HepG2 (cell line): ENCODE measurements around the gene KHNYN. TPM values are rescaled to one million over a fixed set of nuclear protein-coding genes. Genes with fewer than 3 reads are reported as not detected.

Source experiments
- ATAC-seq: fragments of 200-7000 bp; cut with Tn5 transposase; 3 replicates; pipeline ENCODE4 v1.9.1; 2020; ENCODE audit warnings: mild to moderate bottlenecking, moderate library complexity
- BruUV-seq: library from RNA; stranded (reverse); fragments of 400-500 nt; replicated peaks from 2 replicates; lab custom pipeline; 2021; lab: Mats Ljungman, UMichigan
- CTCF ChIA-PET: fragments of 300-600 bp; formaldehyde crosslinking; extraction: SDS; loops from one replicate; lab custom pipeline; 2021; ENCODE audit warnings: low total read pairs, inconsistent platforms, low intra/inter-chr PET ratio; lab: Yijun Ruan, JAX
- POLR2A ChIA-PET: fragments of 350-600 bp; sonication (Branson Sonifier 250); formaldehyde crosslinking; loops from one replicate; lab custom pipeline; 2020; ENCODE audit warnings: antibody characterized with exemption, inconsistent platforms; lab: Yijun Ruan, JAX
- DNase-seq: peaks from one replicate; pipeline ENCODE4 v3.0.0-alpha.2; 2015; ENCODE audit warnings: low spot score
- FAIRE-seq: peaks from 3 replicates; lab custom pipeline; 2011; peaks lifted over from hg19 to GRCh38; lab: Jason Lieb, UNC
- H2AFZ ChIP-seq: one replicate; pipeline ENCODE4 v1.6.1; 2011; ENCODE audit warnings: low read length, inconsistent platforms
- H3K27ac ChIP-seq: fragments of 300-600 bp; 3 replicates; pipeline ENCODE4 v1.8.0; 2011; ENCODE audit warnings: mixed run types, mild to moderate bottlenecking, mixed read lengths, low read length, inconsistent platforms; ENCODE audit not compliant: insufficient read depth; ENCODE audit errors: extremely low read length
- H3K27me3 ChIP-seq, 2 experiments: fragments of 200-600 bp in 1 of 2; 2 replicates in 1 of 2; 3 replicates in 1 of 2; pipeline versions ENCODE4 v1.6.0 to v1.8.0; 2011; ENCODE audit warnings: low read length in 2 of 2, mild to moderate bottlenecking in 2 of 2, moderate library complexity in 2 of 2, inconsistent platforms in 1 of 2; ENCODE audit not compliant: insufficient read depth in 2 of 2, control insufficient read depth in 1 of 2
- H3K36me3 ChIP-seq, 2 experiments: fragments of 200-600 bp in 1 of 2; replicated peaks in 1 of 2; 2 replicates in 1 of 2; 3 replicates in 1 of 2; pipeline versions ENCODE4 v1.5.1 to v1.8.0; 2011; ENCODE audit warnings: low read length in 2 of 2, inconsistent platforms in 1 of 2; ENCODE audit not compliant: insufficient read depth in 2 of 2, control insufficient read depth in 1 of 2
- H3K4me1 ChIP-seq: 2 replicates; pipeline ENCODE4 v1.5.1; 2012; ENCODE audit warnings: low read length, inconsistent platforms; ENCODE audit not compliant: insufficient read depth
- H3K4me2 ChIP-seq: 2 replicates; pipeline ENCODE4 v1.6.0; 2011; ENCODE audit warnings: low read depth, low read length, inconsistent platforms
- H3K4me3 ChIP-seq, 3 experiments: fragments of 200-600 bp in 1 of 3; sonication (generic), shearing (Covaris generic) in 1 of 3; replicated peaks in 1 of 3; 2 replicates each; pipeline ENCODE4 v1.5.1; 2011 to 2016; ENCODE audit warnings: low read length in 3 of 3, inconsistent platforms in 2 of 3, low read depth in 2 of 3, mild to moderate bottlenecking in 2 of 3, control low read depth in 1 of 3, mixed read lengths in 1 of 3; ENCODE audit not compliant: insufficient read depth in 1 of 3
- H3K79me2 ChIP-seq: one replicate; pipeline ENCODE4 v1.6.1; 2011; ENCODE audit warnings: low read length, inconsistent platforms; ENCODE audit not compliant: insufficient read depth
- H3K9ac ChIP-seq: 2 replicates; pipeline ENCODE4 v1.6.0; 2011; ENCODE audit warnings: mild to moderate bottlenecking, low read depth, low read length, inconsistent platforms; ENCODE audit not compliant: insufficient read depth
- H3K9me3 ChIP-seq: 2 replicates; pipeline ENCODE4 v1.5.1; 2012; ENCODE audit warnings: mild to moderate bottlenecking, low read length
- H4K20me1 ChIP-seq: 2 replicates; pipeline ENCODE4 v1.6.0; 2011; ENCODE audit warnings: inconsistent platforms, mild to moderate bottlenecking, low read length, moderate library complexity; ENCODE audit not compliant: insufficient read depth
- CREM ChIP-seq, 2 experiments: sonication (generic) in 1 of 2; formaldehyde crosslinking in 1 of 2; IDR thresholded peaks; 2 replicates each; pipeline versions ENCODE4 v1.4.0 to v1.6.1; 2016 to 2020; ENCODE audit warnings: antibody characterized with exemption in 1 of 2, mild to moderate bottlenecking in 1 of 2, missing genetic modification reagents in 1 of 2
- DPF2 ChIP-seq: sonication (generic); formaldehyde crosslinking; IDR thresholded peaks from 2 replicates; pipeline ENCODE4 v1.4.0; 2020; ENCODE audit warnings: mild to moderate bottlenecking, low read depth, missing genetic modification reagents, borderline replicate concordance
- GPN1 ChIP-seq: sonication (generic); formaldehyde crosslinking; IDR thresholded peaks from 2 replicates; pipeline ENCODE4 v1.5.1; 2020; ENCODE audit warnings: missing genetic modification reagents, borderline replicate concordance
- MAFF ChIP-seq: IDR thresholded peaks from 2 replicates; pipeline ENCODE4 v1.6.1; 2011; ENCODE audit warnings: low read depth, low read length, improper control_type of control experiment
- NFYB ChIP-seq: sonication (generic); formaldehyde crosslinking; IDR thresholded peaks from 2 replicates; pipeline ENCODE4 v1.4.0; 2020; ENCODE audit warnings: missing genetic modification reagents
- NFYC ChIP-seq: IDR thresholded peaks from 2 replicates; pipeline ENCODE4 v1.6.1; 2016; ENCODE audit warnings: missing genetic modification reagents, missing compliant biosample characterization
- NR2F2 ChIP-seq: IDR thresholded peaks from 2 replicates; pipeline ENCODE4 v1.6.1; 2012; ENCODE audit warnings: low read depth, inconsistent platforms, borderline replicate concordance
- TBX2 ChIP-seq: sonication (generic); formaldehyde crosslinking; IDR thresholded peaks from 2 replicates; pipeline ENCODE4 v1.5.0; 2020; ENCODE audit warnings: missing genetic modification reagents, mild to moderate bottlenecking, borderline replicate concordance
- TCF12 ChIP-seq, 2 experiments: fragments of 450-650 bp in 1 of 2; sonication (generic) in 1 of 2; formaldehyde crosslinking in 1 of 2; IDR thresholded peaks; 2 replicates each; pipeline versions ENCODE4 v1.6.1 to v1.8.0; 2017 to 2022; ENCODE audit warnings: antibody characterized with exemption in 1 of 2, mild to moderate bottlenecking in 1 of 2, missing genetic modification reagents in 1 of 2, moderate library complexity in 1 of 2
- TP53 ChIP-seq: sonication (generic); formaldehyde crosslinking; conservative IDR thresholded peaks from 2 replicates; pipeline ENCODE4 v1.4.0; 2020; ENCODE audit warnings: missing genetic modification reagents
- ZBTB7A ChIP-seq: sonication (generic); formaldehyde crosslinking; IDR thresholded peaks from 2 replicates; pipeline ENCODE4 v1.8.0; 2022; ENCODE audit warnings: mild to moderate bottlenecking, missing genetic modification reagents
- ZNF562 ChIP-seq: sonication (generic); formaldehyde crosslinking; IDR thresholded peaks from 2 replicates; pipeline ENCODE4 v1.8.0; 2022; ENCODE audit warnings: missing genetic modification reagents, borderline replicate concordance
- ZNF570 ChIP-seq: sonication (generic); formaldehyde crosslinking; IDR thresholded peaks from 2 replicates; pipeline ENCODE4 v1.4.0; 2020; ENCODE audit warnings: mild to moderate bottlenecking, missing genetic modification reagents, borderline replicate concordance
- ZNF652 ChIP-seq: IDR thresholded peaks from 2 replicates; pipeline ENCODE4 v1.6.1; 2016; ENCODE audit warnings: low read depth, borderline replicate concordance
- WGBS: methylation state at CpG from one replicate; pipeline ENCODE4 v1.1.6; 2017; ENCODE audit warnings: low lambda C conversion rate; 5-methylcytosine and 5-hydroxymethylcytosine counted together
- in situ Hi-C: cut with HindIII; loops from 2 replicates; pipeline ENCODE4 v1.10.0; 2017; ENCODE audit warnings: low pct_unique_long_range_greater_than_20kb; ENCODE audit not compliant: extremely low pct_ligation_motif_present
- intact Hi-C: fragments of 100-400 bp; cut with micrococcal nuclease; formaldehyde crosslinking; loops from one replicate; pipeline ENCODE4 v1.10.0; 2022; ENCODE audit not compliant: unreplicated experiment
- polyA plus RNA-seq, 8 experiments: library from polyadenylated mRNA; depleted of rRNA in 3 of 8; stranded (reverse) in 7 of 8; unstranded in 1 of 8; fragments of >200 nt; fragmentation: Illumina TruSeq in 4 of 8; extraction: Trizol in 4 of 8; gene quantifications; 2 replicates each; pipeline versions ENCODE4 v1.2.1 to v1.2.3, GENCODE V29; 2011 to 2016; ENCODE audit warnings: low read depth in 4 of 8, missing spikeins in 1 of 8, mixed read lengths in 1 of 8; ENCODE audit not compliant: insufficient read depth in 1 of 8
- total RNA-seq, 5 experiments: library from RNA; depleted of rRNA; stranded (reverse); fragments of >200 nt; fragmentation: Illumina TruSeq; extraction: Trizol; gene quantifications; 2 replicates each; pipeline ENCODE4 v1.2.3, GENCODE V29; 2016; ENCODE audit warnings: low read depth in 1 of 5
- TF ChIP-seq, protein P1 (sequence below): sonication (generic); formaldehyde crosslinking; IDR thresholded peaks from 2 replicates; pipeline ENCODE4 v1.8.0; 2023; ENCODE audit warnings: mild to moderate bottlenecking, missing genetic modification reagents
- TF ChIP-seq, protein P2 (sequence below): sonication (generic); formaldehyde crosslinking; IDR thresholded peaks from 2 replicates; pipeline ENCODE4 v1.4.0; 2020; ENCODE audit warnings: missing genetic modification reagents
- TF ChIP-seq, protein P3 (sequence below): sonication (generic); formaldehyde crosslinking; IDR thresholded peaks from 2 replicates; pipeline ENCODE4 v1.8.0; 2022; ENCODE audit warnings: mild to moderate bottlenecking, missing genetic modification reagents, borderline replicate concordance

Gene KHNYN
- total and polyA plus RNA-seq, 2 of the 13 experiments (the other 11 are each of a cell fraction or from before 2014, with no cell fraction given) = 52.8 to 75.7 TPM

DNA sequence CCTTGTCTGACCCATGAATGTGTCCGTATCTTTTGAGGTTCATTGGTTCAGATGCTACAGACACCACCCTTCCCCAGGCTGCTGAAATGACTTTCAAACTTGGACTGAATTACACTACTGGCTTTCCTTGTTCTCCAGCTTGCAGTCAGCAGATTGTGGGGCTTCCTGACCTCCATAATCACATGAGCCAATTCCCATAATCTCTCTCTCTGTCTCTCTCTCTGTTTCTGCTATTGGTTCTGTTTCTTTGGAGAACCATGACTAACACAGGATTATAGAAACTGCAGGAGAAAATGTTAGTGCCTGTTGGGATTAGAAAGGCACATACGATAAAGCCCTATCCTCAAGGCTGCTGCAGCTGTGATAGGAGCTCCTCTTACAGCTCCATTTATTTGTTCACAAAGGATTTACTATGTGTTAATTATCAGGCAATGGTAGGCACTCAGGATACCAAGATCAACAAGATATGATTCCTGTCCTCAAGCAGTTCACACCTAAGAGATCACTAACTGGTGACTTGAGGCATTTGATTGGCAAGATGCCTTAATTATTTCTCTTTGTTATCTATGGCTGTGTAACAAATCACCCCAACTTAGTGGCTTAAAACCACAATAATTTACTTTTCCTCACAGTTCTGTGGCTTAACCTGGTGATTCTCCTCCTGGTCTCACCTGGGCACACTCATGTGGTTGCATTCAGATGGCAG is 41.1 kb upstream of the KHNYN start (continued):
- TF ChIP-seq, protein P1, sequence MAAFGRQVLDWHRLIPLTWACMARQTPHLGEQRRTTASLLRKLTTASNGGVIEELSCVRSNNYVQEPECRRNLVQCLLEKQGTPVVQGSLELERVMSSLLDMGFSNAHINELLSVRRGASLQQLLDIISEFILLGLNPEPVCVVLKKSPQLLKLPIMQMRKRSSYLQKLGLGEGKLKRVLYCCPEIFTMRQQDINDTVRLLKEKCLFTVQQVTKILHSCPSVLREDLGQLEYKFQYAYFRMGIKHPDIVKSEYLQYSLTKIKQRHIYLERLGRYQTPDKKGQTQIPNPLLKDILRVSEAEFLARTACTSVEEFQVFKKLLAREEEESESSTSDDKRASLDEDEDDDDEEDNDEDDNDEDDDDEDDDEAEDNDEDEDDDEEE = no peak
- TF ChIP-seq TCF12 (IDR thresholded peaks at IDR 0.05) = no peak
- no peak for TF ChIP-seq TCF12 (CRISPR knock-in tag; IDR thresholded peaks at IDR 0.05)
- no peak for TF ChIP-seq ZNF570 (CRISPR knock-in tag)
- no peak for TF ChIP-seq GPN1 (CRISPR knock-in tag)
- TF ChIP-seq CREM (IDR thresholded peaks at IDR 0.05) = no peak
- no peak for TF ChIP-seq CREM (CRISPR knock-in tag; IDR thresholded peaks at IDR 0.05)
- no peak for TF ChIP-seq ZNF652 (CRISPR knock-in tag)
- no peak for TF ChIP-seq TBX2 (CRISPR knock-in tag)

DNA sequence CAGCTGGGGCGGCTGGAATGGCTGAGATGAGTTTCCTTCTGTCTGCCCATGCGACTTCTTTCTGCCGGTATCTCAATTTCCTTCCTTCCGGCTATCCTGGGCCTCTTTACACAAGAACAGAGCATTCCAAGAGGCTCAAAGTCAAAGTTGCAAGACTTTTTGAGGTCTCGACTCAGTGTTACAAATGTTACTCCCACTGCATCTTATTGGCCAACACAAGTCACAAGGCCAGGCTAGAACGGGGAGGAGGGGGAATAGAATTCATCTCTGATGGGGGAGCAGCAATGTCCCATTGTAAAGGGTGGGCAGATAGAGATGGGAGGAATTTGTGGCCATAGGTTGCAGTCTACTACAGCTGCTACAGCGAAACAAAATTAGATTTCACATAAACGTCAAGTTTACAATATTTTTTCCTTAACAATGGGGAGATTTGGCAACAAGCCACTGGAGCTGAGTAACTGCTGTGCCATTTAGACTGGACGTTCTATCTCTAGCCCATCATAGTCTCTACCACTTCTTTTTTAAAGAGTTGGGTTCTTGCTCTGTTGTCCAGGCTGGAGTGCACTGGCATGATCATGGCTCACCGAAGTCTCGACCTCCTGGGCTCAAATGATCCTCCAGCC is 40.4 kb upstream of the KHNYN start:
- no peaks in the 10 kb centered on the region for H4K20me1 ChIP-seq
- no peak overlapping the region for H2AFZ ChIP-seq
- DNase-seq (no peak), FAIRE-seq (no peak), ATAC-seq (no peak)
- no peak overlapping the region for H3K4me3 ChIP-seq
- H3K9me3 ChIP-seq = no peaks in the 10 kb centered on the region
- ChIA-PET POLR2A (no interaction called here), CTCF (no interaction called here)
- in situ Hi-C loops = no loop called here
- WGBS = 30% methylated on average over 11 of the region's 11 CpGs
- intact Hi-C loops = no loop called here
- H3K27ac ChIP-seq = no peak overlapping the region
- peaks cover 4 to 21% of the 10 kb centered on the region in 2 experiments; a peak in 4 of 5 replicates for H3K27me3 ChIP-seq
- peaks cover 44% of the 10 kb centered on the region for H3K4me1 ChIP-seq
- no peak overlapping the region for H3K4me2 ChIP-seq
- BruUV-seq = no TSS peak
- no peaks in the 10 kb centered on the region for H3K79me2 ChIP-seq
- no peak overlapping the region for H3K9ac ChIP-seq
- H3K36me3 ChIP-seq = no peaks in the 10 kb centered on the region
- TF ChIP-seq NFYC (CRISPR knock-in tag) (peak; percentile 42; the same call in 1 of the 2 replicates), NR2F2 (no peak), TCF12 (IDR thresholded peaks at IDR 0.05) (no peak), TCF12 (CRISPR knock-in tag; IDR thresholded peaks at IDR 0.05) (0 out of 2 replicates have a peak, but pooled peaks have one; percentile 26), TP53 (no peak), ZBTB7A (no peak), DPF2 (CRISPR knock-in tag) (no peak), NFYB (CRISPR knock-in tag) (peak; percentile 61), ZNF562 (CRISPR knock-in tag) (no peak), MAFF (no peak)
- TF ChIP-seq, protein P2, sequence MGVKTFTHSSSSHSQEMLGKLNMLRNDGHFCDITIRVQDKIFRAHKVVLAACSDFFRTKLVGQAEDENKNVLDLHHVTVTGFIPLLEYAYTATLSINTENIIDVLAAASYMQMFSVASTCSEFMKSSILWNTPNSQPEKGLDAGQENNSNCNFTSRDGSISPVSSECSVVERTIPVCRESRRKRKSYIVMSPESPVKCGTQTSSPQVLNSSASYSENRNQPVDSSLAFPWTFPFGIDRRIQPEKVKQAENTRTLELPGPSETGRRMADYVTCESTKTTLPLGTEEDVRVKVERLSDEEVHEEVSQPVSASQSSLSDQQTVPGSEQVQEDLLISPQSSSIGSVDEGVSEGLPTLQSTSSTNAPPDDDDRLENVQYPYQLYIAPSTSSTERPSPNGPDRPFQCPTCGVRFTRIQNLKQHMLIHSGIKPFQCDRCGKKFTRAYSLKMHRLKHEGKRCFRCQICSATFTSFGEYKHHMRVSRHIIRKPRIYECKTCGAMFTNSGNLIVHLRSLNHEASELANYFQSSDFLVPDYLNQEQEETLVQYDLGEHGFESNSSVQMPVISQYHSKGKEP (CRISPR knock-in tag) = no peak
- TF ChIP-seq, protein P3, sequence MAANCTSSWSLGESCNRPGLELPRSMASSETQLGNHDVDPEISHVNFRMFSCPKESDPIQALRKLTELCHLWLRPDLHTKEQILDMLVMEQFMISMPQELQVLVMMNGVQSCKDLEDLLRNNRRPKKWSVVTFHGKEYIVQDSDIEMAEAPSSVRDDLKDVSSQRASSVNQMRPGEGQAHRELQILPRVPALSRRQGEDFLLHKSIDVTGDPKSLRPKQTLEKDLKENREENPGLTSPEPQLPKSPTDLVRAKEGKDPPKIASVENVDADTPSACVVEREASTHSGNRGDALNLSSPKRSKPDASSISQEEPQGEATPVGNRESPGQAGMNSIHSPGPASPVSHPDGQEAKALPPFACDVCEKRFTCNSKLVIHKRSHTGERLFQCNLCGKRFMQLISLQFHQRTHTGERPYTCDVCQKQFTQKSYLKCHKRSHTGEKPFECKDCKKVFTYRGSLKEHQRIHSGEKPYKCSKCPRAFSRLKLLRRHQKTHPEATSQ (CRISPR knock-in tag) = no peak
